Measurements from ENCODE around the gene DBI. TPM values are rescaled to one million over a fixed set of nuclear protein-coding genes. Genes with fewer than 3 reads are reported as not detected.

Gene DBI
- total RNA-seq = 32.1 TPM

DNA sequence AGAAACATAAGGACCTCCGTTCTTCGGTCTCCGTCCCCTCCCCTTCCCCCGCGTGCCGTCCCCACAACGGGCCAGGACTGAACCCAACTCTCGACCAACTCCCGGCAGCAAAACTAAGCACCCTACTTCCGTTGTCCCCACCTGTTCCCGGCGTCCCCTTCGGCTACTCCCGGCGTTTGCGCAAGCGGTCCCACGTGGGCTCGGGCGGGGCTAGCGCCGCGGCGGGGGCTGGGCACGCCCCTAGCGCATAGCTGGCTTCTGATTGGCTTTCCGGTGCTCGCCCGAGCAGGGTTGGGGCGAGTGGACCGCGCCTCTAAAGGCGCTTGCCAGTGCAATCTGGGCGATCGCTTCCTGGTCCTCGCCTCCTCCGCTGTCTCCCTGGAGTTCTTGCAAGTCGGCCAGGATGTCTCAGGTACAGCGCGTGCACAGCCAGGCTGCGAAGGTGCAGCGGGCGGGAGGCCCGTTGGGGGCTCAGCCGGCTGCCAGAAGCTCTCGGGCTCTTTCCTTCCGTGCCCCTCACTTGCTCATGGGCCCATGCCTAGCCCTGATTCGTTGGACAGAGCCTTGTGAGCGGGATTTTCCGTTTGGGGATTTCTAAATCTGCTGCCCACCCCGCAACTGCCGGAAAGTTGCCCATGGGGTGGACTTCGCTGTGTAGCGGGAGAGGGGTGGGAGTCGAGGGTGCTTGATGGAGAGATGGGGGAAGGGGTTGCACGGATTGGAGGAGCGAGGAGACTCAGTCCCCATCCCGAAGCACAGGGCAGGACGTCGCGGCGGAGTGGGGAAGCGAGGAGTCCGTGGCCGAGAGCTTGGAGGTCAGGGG lies at the start of gene DBI, which contains the start of gene C2orf76:
TSS of gene DBI (plus strand) at position 329 of the 823 bp plus-strand sequence. CDS start at position 404, 75 bp downstream.
TSS of gene C2orf76 (minus strand) at position 186 of the 823 bp plus-strand sequence. CDS start 26,875 bp downstream, outside the sequence.
- DNase-seq = peak; percentile 94

DNA sequence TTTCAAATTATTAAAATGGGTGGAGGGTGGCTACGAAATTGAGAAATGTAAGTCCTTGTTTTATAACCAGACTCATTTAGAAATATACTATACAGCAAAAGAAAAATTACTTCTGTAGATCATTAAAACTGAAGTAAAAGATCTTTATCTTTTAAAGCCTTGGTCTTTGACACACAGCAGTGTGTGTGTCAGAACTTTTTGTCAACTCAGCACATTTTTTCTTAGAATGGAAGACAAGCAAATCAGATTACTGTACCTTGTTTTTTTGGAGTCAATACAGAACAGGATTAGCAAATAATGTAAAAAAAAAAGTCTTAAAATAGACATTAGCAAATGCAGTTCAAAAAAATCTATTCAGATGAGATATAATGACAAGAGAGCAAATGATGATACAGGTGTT lies 49.2 kb upstream of the DBI start:
- no peak for DNase-seq

DNA sequence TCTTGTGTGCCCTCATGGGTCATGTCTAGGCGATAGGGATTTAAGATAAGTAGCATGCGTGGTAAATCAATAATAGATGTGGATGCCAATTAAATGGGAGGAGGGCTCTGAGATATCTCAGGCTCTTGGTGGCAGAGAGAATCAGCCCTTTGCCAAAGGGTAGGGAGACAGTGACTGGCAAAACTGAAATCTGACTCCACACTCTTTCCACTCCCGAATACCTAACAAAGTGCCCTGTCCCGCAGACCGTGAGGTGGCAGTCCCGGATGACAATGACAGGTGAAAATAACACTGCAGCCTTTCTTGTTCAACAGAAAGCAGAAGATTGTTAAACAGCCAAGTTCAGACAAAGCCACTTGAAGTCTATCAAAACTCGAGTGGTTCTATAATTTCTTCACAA lies 47.2 kb upstream of the DBI start:
- no peak for DNase-seq

DNA sequence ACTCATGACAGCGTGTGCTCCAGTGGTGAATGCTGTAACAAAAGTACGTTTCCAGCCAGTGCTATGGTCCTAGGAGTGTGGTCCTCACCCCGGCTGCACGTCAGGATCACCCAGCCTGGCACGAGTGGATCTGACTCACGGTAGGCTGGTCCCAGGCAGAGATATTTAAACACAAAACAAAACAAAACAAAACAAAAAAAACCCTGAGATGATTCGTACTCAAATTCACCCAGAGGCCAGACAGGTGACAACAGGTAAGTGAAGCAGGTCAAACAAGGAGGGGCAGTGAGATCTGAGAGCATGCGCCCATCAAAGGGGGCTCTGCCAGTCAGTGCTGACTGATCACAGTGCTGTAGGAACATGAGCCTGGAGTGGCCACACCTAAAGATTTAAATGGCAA lies 43.3 kb upstream of the DBI start:
- no peak for DNase-seq

DNA sequence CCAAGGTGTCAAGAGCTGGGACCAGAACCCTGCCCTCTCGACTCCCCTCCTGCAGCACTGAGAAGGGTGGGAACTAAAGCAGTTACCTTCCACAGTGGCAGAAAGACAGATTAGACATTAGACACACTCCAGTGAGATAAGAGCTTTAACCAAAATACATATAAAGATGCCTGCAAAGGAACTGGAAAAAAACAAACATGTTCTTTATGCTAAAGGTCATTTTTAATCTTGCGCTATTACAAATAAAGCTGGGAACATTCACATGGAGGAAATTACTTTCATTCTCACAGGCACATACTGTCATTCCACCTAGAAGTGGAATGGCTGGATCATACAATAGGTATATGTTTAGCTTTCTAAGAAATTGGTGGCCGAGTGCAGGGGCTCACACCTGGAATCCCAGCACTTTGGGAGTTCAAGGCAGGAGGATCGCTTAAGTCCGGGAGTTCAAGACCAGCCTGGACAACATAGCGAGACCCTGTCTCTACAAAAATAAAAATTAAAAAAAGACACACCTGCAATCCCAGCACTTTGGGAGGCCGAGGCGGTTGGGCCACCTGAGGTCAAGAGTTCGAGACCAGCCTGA lies 42.0 kb upstream of the DBI start:
- no peak for DNase-seq

DNA sequence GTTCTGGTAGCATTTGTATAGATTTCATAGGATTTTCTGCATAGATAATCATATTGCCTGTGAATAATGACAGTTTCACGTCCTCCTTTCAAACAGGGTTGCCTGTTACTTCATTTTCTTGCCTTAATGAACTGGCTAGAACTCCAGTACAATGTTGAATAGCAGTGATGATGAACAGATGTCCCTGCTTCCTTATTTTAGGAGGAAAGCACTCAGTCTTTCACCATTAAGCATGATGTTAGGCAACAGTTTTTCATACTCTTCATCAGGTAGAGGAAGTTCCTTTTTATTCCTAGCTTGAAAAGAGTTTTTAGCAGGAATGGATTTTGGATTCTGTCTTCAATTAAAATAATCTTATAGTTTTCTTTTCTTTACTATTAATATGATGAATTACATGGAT lies 39.8 kb upstream of the DBI start:
- DNase-seq = no peak

DNA sequence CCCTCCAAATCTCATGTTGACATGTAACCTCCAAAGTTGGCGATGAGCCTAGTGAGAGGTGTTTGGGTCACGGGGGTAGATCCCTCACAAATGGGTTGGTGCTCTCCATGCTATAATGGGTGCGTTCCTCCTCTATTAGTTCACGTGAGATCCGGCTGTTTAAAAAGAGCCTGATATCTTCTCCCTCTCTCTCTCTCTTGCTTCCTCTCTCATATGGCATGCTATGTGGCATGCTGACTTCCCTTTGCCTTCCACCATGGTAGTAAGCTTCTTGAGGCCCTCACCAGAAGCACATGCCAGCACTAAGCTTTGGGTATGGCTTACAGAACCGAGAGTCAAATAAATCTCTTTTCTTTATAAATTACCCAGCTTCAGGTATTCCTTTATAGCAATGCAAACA lies 39.3 kb upstream of the DBI start:
- no peak for DNase-seq

DNA sequence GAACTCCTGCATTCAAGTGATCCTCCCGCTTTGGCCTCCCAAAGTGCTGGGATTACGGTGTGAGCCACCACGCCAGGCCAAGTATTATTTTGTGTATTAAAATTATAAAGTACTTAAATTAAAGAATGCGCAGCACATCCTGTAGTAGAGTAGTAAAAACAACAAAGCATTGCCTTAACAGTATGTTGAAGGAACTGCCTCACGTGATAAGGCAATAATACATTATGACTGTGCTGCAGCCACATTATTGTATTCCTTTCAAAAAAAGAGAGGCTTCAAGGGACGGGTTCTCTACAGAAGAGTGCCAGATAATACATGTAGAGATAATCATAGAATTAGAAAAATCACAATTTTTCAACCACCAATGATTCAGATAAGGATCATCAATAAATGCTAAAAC lies 33.8 kb upstream of the DBI start:
- DNase-seq = no peak

DNA sequence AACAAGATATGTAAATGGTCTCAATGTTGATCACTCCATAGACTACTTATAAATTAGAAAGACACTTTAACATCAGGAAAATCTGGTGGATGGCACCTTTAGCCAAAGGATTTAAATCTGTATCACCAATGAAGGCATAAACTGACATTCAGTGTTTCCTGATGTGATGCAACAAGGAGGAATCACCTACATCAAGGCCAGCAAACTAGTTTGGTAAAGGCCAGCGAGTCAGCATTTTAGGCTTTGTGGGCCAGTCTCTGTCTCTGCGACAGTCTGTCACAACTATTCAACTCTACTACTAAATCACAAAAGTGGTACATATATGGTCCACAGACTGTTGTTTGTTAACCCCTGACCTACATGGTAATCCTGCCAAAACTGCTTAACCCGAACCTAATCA lies 33.4 kb upstream of the DBI start:
- DNase-seq = no peak

DNA sequence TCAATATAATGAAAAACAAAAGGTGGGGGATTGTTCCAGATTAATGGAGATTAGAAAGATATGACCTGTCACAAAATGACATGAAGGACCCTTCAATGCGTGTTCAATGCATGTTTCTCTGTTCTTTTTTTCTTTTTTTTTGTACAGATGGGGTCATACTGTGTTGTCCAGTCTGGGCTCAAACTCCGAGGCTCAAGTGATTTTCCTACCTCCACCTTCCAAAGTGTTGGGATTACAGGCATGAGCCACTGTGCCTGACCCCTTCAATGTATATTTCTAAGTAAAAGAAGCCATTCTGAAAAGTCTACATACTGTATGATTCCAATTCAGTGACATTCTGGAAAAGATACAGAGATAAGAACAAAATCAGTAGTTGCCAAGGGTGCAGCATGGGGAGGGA lies 32.9 kb upstream of the DBI start:
- DNase-seq = no peak

DNA sequence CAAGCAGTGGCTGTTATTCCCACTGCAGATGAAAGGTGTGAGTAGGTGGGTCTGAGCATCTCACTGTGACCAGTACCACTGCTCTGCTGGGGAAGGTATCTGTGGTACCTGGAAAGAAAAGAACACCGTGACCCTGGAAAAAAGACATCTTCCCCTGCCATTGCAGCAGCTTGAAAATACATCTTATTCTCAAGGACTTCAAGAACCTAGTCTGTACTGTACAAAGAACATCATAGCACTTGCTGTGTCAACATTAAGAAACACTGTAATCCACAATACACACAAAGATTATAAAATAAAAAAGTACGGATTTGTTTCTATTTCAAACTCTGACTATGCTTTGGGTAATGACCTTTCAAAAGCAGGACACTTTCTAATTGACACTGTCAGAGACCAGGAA lies 29.0 kb upstream of the DBI start:
- DNase-seq = no peak

DNA sequence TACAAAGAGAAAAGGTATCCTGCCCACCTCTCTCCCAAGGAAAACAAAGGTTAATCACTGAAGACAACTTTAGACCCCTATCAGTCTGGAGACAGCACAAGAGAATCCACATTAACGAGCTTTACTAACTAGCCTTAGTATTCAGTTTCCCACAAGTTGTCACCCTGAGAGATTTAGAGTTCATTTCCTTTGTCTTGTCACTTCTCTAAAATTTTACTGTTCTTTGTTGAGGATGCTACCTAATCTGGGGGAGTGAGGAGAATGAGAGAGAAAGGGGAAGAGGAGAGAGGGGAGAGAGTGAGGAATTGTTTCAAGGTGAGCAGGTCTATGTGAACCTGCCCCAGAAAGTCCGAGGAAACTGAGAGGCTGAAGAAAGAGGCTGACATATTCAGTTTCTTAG lies 28.5 kb upstream of the DBI start:
- no peak for DNase-seq

DNA sequence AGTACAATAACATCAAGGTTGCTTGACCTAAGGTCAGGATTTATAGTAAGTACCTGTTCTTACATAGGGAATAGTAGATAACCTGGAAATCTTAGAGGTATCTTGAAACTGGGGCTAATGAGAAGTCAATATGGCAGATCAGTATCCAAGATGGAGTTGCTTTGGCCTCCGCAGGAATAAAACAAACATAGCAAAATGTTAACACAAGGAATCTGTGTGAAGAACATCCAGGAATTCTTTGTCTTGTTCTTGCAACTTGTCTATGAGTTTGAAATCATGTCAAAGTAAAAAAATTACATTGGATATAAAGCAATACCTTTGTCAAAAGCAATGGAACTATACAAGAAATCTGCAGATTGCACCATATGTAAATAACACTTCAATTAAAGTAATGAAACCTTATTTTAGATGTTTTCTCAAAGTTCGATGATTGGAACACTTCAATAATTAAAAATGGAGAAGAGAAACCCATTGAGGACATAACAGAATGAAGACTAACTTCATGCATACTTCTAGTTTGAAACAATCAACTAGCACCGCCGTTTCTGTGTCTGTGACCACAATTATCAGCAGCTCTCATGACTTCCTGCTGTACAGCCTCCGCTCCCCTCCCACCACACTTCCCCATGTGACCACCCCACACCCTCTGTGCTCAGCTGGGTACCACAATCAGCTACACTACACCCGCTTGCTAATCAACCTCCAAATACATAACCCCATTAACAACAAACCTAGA lies 27.8 kb upstream of the DBI start:
- no peak for DNase-seq

DNA sequence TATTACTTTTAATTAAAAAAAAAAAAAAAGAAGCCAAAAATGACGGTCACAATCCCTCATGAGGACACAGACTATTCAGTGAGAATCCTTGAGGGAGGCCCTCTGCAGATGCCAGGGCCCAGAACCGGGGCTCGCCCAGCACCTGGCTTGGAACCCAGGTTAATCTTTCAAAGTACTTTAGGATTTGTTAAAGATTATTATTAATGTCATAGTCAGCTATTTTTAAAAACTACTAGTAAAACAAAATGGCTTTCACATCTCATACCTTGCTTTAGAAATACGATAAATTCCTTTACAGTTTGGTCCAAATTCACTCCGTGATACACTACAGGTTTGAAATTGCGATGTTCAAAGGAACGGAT lies 27.2 kb upstream of the DBI start:
- no peak for DNase-seq

DNA sequence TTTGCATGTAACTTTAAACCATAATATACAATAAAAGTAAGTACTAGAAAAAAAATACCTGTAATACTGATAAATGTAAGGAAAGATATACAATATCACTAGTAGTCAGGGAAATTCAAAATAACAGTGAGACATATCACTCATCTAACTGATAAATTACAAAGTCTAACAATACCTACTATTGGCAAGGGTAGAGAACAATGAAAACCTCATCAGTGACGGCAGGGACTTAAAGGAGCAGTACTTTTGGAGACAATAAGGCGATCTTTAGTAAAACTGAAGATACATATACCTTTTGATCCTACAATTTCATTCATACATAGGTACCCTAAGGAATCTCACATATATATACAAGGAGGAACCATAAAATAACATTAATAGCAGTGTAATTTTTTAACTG lies 25.1 kb upstream of the DBI start:
- DNase-seq = no peak

DNA sequence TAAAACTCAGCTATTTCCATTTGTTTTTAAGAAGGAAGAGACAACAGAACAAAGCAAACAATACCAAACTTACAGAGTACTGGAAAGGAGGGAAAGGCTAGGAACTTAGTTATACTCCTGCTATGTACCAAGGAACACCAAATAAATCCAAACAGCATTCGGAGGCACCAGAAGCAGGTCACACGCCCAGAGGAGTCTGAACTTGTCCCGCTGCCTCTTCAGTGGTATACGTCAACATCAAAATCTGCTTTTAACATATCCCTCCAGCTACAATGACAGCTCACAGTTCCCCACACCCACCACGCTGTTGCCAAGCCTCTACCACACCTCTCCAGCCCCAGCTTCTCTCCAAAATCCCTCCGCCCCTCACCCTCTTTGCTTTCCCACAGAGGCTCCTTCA lies 17.5 kb upstream of the DBI start:
- no peak for DNase-seq

DNA sequence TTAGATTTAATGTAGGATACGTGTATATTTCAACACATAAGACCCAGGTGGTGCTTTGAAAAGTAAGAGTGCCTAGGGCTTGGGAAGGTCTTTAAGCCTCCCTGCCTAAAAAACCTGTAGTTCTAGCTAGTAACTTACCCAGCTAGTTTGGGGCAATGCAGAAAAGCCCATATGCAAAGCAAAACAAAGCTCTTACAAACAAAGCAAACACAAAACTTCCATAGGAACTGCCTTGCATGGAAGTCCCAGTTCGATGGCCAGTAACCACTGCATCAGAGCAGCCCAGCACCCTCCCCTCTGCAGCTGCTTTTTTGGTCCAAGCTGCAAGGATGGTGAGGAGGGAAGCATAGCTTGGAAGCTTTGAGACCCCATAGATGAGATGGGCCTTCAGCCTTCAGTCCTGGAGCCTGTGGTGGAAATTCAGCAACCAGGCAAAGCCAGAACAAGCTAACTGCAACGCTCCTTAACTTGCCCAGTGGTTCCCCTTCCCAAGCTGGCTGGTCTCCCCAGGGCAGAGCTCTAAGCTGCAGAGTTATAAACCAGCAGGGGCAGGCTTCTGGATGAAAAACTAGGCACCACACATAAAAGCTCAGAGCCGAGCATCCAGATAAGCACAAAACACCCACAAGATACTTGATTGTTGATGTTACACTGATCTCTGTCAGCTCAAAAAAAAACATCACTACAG lies 16.3 kb upstream of the DBI start:
- no peak for DNase-seq

DNA sequence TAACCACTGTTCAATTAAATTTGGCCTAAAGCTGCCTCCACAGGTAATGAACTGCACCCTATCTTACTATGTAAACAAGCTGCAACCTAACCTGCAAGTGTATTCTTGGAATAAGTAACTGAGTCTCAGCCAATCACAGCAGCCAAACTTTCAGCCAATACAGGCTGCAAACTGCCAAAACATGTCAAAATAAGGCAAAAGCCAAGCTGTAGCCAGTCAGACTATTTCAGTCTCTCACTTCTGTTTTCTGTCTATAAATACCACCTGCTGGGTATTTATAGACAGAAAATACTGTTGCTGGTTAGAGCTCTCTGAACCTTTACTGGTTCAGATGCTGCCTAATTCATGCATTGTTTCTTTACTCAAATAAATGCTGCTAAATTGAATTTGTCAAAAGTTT lies 14.4 kb upstream of the DBI start:
- no peak for DNase-seq

DNA sequence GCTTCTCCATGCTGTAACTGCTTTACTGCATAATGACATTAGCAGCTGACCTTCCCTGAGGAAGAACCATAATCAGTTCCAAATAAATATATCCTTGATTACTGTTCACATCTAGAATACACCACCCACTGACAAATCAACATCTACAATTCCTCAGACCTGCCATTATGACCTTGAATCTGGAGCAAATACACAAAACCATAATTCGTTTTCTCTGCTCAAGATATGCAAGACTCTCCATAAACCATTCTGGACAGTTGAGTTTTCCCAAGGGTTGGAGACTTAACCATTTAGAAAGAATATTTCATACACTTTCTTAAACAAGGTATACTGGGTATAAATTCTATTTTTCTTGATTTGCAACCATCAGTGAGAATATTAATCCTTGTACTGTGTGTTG lies 11.9 kb upstream of the DBI start:
- DNase-seq = no peak

DNA sequence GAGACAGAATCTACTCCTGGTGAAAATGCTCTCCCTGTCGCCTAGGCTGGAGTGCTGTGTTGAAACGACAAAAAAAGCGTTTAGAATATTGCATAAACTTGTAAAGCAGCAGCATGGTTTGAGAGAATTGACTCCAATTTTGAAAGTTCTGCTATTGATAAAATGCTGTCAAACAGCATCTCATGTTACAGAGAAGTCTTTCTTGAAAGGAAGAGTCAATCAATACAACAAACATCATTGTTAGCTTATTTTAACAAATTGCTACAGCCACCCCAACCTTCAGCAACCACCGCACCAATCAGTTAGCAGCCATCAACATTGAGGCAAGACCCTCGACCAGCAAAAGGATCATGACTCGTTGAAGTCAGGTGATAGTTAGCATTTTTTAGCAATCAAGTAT lies 7.0 kb upstream of the DBI start:
- no peak for DNase-seq

DNA sequence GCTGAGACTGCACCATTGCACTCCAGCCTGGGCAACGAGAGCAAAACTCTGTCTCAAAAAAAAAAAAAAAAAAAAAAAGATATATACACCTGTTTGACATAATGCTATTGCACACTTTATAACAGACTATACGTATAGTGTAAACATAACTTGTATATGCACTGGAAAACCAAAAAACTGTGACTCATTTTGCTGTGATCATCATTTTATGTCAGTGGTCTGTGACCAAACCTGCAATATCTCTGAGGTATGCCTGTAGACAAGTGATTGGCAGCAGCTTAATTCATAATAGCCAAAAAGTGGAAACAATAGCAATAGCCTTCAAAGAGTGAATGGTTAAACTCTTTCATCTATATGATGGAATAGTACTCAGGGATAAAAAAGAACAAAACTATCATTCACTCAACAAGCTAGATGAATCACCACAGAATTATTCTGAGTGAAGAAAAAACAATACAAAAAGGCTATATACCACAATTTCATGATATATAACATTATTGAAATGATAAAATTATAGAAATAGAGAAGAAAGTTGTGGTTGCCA lies 6.3 kb upstream of the DBI start:
- no peak for DNase-seq

DNA sequence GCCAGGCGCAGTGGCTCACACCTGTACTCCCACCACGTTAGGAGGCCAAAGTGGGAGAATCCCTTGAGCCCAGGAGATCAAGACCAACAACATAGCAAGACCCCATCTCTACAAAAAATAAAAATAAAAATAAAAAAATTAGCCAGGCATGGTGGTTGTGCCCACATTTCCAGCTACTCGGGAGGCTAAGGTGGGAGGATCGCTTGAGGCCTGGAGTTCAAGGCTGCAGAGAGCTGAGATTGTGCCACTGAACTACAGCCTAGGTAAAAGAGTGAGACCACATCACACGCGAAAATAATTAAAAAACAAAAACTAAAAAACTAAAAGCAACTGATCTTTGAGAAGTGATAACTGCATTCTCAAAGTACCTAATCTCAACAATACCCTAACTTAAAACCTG lies 2.0 kb upstream of the DBI start:
- DNase-seq = no peak

DNA sequence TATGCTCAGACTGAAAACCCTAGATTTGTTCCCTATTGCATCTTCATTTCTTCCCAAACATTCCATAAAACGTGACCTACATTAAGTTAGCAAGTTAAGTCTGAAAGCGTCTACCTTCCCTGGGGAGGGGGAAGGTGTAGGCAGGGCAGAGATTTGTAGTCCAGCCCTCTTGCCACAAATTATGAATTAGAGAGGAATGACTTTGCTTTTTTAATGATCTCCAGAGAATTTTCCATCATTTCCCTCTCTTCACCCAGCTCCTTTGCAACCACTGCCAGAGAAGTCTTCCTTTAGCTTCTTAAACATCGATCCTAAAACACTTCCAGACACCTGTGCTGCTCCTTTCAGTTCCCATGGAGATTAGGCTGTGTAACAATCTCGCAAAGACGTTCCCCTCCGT lies 1.3 kb upstream of the DBI start:
- DNase-seq = no peak

All from occipital lobe (tissue), 2 donors.